ENCODE results near the gene IL17RA. TPM values are rescaled to one million over a fixed set of nuclear protein-coding genes. Genes with fewer than 3 reads are reported as not detected.

The IL17RA gene
- total and polyA plus RNA-seq, 2 of the 4 experiments (the other 2 are of a cell fraction) = 5.2 to 15.3 TPM

DNA sequence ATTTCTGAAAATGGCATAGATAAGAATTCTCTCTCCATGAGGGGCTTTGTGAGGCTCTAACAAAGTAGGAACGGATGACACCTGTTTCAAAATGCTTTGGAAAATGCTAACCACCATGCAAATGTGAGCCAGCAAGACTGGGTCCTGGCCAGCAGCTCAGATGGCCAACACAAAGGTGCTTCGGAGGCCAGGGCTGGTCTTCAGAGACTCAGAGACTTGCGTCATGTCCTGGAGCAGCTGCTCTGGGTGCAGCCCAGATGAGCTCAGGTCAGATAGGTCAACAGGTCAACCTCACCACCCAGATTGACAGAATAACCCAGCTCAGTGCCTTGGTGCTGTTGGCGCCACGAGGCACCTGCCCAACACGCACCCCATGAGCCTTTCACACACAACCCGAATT lies 48.3 kb downstream of the IL17RA start:
- 92% methylated on average over 2 of the region's 7 CpGs; no CpG with 5 or more reads in 1 of the 2 experiments for WGBS, 2 experiments (ENCODE audit: extremely low coverage in 2 of 2, insufficient read length in 1 of 2)
- Histone ChIP-seq H3K4me3 (ENCODE audit: insufficient read depth, low read depth, low read length) (no peak overlapping the region), H3K18ac (ENCODE audit: low read depth, low read length) (no peak overlapping the region), H2AK9ac (replicated peaks; ENCODE audit: low read depth, low read length, poor library complexity) (no peak overlapping the region), H3K36me3 (ENCODE audit: control insufficient read depth, insufficient read depth, low read length) (peaks cover 8% of the 10 kb centered on the region), H3K4ac (ENCODE audit: low read depth, low read length) (no peak overlapping the region), H2BK15ac (ENCODE audit: low read depth, low read length) (no peak overlapping the region), H3K14ac (replicated peaks; ENCODE audit: low read depth, low read length) (no peak overlapping the region), H3K9me3 (ENCODE audit: control insufficient read depth, insufficient read depth, low read length) (no peaks in the 10 kb centered on the region), H3K79me1 (ENCODE audit: low read depth in 1 of 2, low read length in 2 of 2) (no peaks in the 10 kb centered on the region), H4K5ac (ENCODE audit: low read depth, low read length) (no peak overlapping the region), H4K20me1 (ENCODE audit: insufficient read depth, low read length) (no peaks in the 10 kb centered on the region; the same call in 1 of the 2 replicates), H4K8ac (ENCODE audit: low read depth in 2 of 2, low read length in 2 of 2) (no peak overlapping the region), H3K56ac (ENCODE audit: extremely low read depth, insufficient read depth, low read length) (no peak overlapping the region), H3K9me1 (ENCODE audit: insufficient read depth, low read length) (no peaks in the 10 kb centered on the region), H3K23ac (ENCODE audit: low read depth, low read length) (no peak overlapping the region), H2BK20ac (ENCODE audit: low read depth, low read length) (no peak overlapping the region), H3K4me1 (ENCODE audit: control insufficient read depth, insufficient read depth, low read length) (no peaks in the 10 kb centered on the region), H3K4me2 (ENCODE audit: low read depth, low read length) (no peak overlapping the region), H2BK5ac (ENCODE audit: low read depth, low read length, poor library complexity, severe bottlenecking) (no peak overlapping the region), H3K9ac (ENCODE audit: low read depth, low read length) (no peak overlapping the region), H2AFZ (replicated peaks; ENCODE audit: low read length, poor library complexity) (peak overlapping the region; percentile 23), H3K27ac (ENCODE audit: insufficient read depth, low read length) (no peak overlapping the region), H3K27me3 (ENCODE audit: control insufficient read depth, insufficient read depth, low read length) (no peaks in the 10 kb centered on the region), H2BK120ac (ENCODE audit: low read depth, low read length) (no peak overlapping the region), H2AK5ac (ENCODE audit: low read depth, low read length) (no peak overlapping the region), H4K91ac (ENCODE audit: insufficient read depth, low read depth, low read length) (no peak overlapping the region)
- TF ChIP-seq SMC3 (IDR thresholded peaks at IDR 0.05; ENCODE audit: low read depth, low read length) = no peak
- no peak for TF ChIP-seq RFX5 (IDR thresholded peaks at IDR 0.05; ENCODE audit: low read depth, low read length)
- TF ChIP-seq, protein P1, sequence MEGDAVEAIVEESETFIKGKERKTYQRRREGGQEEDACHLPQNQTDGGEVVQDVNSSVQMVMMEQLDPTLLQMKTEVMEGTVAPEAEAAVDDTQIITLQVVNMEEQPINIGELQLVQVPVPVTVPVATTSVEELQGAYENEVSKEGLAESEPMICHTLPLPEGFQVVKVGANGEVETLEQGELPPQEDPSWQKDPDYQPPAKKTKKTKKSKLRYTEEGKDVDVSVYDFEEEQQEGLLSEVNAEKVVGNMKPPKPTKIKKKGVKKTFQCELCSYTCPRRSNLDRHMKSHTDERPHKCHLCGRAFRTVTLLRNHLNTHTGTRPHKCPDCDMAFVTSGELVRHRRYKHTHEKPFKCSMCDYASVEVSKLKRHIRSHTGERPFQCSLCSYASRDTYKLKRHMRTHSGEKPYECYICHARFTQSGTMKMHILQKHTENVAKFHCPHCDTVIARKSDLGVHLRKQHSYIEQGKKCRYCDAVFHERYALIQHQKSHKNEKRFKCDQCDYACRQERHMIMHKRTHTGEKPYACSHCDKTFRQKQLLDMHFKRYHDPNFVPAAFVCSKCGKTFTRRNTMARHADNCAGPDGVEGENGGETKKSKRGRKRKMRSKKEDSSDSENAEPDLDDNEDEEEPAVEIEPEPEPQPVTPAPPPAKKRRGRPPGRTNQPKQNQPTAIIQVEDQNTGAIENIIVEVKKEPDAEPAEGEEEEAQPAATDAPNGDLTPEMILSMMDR (conservative IDR thresholded peaks at IDR 0.05; ENCODE audit: low read depth, low read length) = no peak
- TF ChIP-seq FOS (IDR thresholded peaks at IDR 0.05; ENCODE audit: low read depth, low read length) = no peak
- TF ChIP-seq, protein P2, sequence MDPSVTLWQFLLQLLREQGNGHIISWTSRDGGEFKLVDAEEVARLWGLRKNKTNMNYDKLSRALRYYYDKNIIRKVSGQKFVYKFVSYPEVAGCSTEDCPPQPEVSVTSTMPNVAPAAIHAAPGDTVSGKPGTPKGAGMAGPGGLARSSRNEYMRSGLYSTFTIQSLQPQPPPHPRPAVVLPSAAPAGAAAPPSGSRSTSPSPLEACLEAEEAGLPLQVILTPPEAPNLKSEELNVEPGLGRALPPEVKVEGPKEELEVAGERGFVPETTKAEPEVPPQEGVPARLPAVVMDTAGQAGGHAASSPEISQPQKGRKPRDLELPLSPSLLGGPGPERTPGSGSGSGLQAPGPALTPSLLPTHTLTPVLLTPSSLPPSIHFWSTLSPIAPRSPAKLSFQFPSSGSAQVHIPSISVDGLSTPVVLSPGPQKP (IDR thresholded peaks at IDR 0.05; ENCODE audit: borderline replicate concordance, low read depth, low read length) = no peak
- DNase-seq = no peak
- no peak for ATAC-seq (ENCODE audit: low read depth)
- intact Hi-C loops (cut with micrococcal nuclease) = no loop called here
- ChIA-PET POLR2A (ENCODE audit: unreplicated experiment) (no interaction called here), CTCF (no interaction called here)
- BruUV-seq (replicated peaks) = no TSS peak
- dilution Hi-C loops (cut with HindIII; ENCODE audit: low sequenced_read_pairs, unreplicated experiment) = no loop called here
- in situ Hi-C loops (cut with MboI; ENCODE audit: low sequenced_read_pairs) = no loop called here
